Activated CD4-positive, CD25-positive, alpha-beta regulatory T cell (primary cell): ENCODE data around the gene ARL2BP.
"Not testable (repeated sequence)": the region's sequence is repeated elsewhere in the genome, so short reads cannot be mapped to it uniquely, and the experiment has no call there.

ENCODE experiments used
- DNase-seq, 4 experiments: peaks; one replicate each; lab custom pipeline; 2025; lab: John Stamatoyannopoulos, UW

Gene ARL2BP

GRCh38 chr16:57263541-57264351 lies 18.7 kb downstream of the ARL2BP start:
- DNase-seq: no peak

DNA sequence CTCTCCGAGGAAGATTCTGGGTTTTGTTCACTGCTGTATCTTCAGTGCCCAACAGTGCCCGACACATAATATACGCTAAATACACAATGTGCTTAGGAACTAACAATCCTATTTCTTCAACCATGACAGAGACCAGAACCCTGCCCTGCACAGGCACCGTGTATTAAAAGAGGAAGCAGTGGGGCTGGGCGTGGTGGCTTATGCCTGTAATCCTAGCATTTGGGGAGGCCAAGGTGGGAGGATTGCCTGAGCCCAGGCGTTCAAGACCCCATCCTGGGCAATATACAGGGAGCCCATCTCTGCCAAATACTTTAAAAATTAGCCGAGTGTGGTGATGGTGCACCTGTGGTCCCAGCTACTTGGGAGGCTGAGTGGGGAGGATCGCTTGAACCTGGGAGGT lies 19.3 kb downstream of the ARL2BP start:
- DNase-seq: no peak

DNA sequence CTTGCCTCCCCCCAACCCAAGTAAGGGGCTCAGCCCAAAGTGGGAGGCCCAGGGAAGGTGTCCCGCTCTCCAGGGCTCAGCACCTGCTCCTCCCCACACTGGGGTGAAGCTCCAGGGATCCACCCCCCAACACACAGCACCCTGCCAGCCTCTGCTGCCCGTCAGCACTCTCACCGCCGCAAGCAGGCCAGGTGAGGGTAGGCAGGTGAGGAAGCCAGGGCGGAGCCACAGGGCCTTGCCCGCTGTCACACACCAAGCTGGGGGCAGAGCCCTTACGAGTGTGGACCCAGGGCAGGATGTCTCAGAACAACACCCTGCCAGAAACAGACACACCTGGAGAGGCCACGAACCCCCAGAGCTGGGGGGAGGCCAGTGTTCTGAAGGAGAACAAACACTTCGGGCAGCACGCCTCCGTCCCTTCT lies 19.9 kb downstream of the ARL2BP start:
- DNase-seq: no peak

- no peak for DNase-seq
These were observed 20.9 kb downstream of the ARL2BP start for GRCh38 chr16:57265850-57266530.

DNA sequence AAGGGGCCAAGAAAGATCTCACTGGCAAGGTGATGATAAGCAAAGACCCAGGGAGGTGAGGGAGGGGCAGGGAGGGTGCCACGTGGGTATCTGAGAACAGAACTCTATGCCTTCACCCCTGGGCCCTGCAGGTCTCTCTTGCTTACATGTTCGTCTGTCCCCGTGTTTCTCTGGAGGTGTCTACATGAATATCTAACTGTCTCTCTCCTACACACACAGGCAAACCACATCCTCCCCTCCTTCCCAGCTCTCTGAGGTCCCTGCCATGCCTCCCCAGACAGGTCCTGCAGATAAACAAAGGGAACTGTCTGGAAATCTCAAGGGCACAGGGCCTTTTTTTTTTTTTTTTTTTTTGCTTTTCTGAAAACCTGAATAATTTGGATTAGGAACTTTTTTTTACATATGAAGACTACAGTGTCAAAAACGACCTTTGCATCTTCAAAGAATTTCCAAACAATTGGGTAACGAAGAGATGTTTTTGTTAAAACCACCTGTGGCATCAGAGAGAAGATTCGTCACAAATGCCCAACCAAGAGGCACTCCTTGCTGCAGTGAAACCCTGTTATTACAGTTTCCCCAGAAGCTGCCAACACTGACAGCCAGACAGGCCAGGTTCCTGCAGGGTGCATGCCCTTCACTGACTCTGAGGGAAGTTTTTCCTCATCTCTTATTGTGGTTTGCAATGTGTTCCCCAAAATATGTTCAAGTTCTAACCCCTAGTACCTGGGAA lies 21.6 kb downstream of the ARL2BP start:
- DNase-seq: no peak

DNA sequence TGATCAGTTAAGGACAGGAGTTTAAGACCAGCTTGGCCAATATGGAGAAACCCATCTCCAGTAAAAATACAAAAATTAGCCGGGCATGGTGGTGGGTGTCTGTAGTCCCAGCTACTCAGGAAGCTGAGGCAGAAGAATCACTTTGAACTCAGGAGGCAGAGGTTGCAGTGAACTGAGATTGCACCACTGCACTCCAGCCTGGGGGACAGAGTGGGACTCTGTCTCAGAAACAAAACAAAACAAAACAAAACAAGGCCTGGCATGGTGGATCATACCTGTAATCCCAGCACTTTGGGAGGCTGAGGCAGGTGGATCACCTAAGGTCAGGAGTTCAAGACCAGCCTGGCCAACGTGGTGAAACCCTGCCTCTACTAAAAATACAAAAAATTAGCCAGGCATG lies 22.3 kb downstream of the ARL2BP start:
- not testable (repeated sequence) for DNase-seq

DNA sequence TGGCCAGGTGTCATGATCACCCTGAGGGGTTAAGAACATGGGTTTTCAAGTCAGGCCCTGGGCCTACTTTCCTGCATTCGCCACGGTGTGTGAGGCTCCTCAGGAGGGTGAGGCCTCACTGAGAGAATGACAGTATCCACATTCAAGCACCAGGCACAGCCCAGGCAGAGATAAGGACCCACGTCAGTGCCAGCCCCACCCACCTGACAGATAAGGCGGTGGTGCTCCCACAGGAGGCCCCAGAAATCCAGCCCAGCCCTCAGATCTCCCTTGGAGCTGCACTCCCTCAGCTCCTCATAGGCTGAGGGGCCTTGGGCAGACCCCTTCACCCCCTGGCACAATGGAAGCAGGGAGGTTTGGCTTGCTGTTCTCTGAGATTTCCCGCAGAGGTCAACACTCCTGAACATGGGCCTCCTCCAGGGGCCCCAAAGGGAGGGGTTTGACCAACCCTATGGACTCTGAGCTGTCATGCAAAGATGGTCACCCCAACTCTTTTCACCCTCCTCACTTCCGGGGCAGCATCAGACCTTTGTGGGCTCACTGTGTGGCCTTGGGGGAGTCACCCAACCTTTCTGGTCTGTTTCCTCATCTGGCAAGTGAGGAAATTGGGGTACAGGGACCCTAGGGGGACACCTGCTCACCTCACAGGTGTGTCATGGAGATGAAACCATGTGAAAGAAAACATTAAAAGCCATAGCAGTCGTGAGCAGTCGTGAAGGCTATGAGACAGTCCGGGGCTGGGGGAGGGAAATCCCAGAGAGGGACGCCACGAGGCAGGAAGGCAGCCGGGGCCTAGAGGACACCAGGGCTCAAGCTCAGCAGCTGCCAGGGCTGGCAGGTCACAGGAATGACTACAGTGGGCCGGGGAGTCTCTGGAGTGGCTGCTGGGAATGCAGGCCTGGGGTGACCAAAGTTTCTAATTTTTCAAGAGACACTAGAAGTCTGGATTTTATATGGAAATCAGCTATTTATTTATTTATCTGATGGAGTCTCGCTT lies 24.0 kb downstream of the ARL2BP start:
- no peak for DNase-seq

- DNase-seq: no peak
These were observed 25.4 kb downstream of the ARL2BP start for GRCh38 chr16:57270221-57271062.

- DNase-seq: no peak
These were observed 25.9 kb downstream of the ARL2BP start for GRCh38 chr16:57271063-57271345.

GRCh38 chr16:57271867-57272495 lies 26.9 kb downstream of the ARL2BP start:
- no peak for DNase-seq

- no peak for DNase-seq
These were observed 28.3 kb downstream of the ARL2BP start for GRCh38 chr16:57273359-57273758.

GRCh38 chr16:57273826-57274225 lies 28.8 kb downstream of the ARL2BP start:
- DNase-seq: no peak

DNA sequence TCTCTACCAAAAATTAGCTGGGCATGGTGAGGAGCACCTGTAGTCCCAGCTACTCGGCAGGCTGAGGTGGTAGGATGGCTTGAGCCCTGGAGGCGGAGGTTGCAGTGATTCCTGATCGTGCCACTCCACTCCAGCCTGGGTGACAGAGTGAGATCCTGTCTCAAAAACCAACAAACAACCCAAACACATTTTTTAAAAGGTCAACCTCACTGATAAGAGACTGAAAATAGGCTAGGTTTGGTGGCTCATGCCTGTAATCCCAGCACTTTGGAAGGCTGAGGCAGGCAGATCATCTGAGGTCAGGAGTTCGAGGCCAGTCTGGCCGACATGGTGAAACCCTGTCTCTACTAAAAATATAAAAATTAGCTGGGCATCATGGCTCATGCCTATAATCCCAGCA lies 30.9 kb downstream of the ARL2BP start:
- DNase-seq: not testable (repeated sequence)

DNA sequence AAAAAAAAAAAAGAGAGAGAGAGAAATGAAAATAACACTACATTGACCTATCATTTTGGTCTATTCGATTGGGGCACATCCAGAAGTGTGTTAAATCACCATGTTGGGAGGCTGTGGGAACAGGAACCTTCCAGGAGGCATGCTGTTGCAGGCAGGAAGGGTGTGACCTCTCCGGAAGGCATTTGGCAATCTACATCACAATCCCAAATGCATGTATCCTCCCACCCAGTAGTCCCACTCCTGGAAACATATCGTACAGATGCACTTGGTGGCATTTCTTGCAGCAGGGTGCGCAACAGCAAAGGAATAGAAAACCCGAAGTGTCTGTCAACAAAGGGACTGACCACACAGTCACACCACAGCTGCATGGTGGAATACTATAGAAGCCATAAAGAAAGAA lies 31.5 kb downstream of the ARL2BP start:
- no peak for DNase-seq

- DNase-seq: no peak
These were observed 32.5 kb downstream of the ARL2BP start for GRCh38 chr16:57277586-57277985.

GRCh38 chr16:57278494-57278893 lies 33.4 kb downstream of the ARL2BP start:
- no peak for DNase-seq

DNA sequence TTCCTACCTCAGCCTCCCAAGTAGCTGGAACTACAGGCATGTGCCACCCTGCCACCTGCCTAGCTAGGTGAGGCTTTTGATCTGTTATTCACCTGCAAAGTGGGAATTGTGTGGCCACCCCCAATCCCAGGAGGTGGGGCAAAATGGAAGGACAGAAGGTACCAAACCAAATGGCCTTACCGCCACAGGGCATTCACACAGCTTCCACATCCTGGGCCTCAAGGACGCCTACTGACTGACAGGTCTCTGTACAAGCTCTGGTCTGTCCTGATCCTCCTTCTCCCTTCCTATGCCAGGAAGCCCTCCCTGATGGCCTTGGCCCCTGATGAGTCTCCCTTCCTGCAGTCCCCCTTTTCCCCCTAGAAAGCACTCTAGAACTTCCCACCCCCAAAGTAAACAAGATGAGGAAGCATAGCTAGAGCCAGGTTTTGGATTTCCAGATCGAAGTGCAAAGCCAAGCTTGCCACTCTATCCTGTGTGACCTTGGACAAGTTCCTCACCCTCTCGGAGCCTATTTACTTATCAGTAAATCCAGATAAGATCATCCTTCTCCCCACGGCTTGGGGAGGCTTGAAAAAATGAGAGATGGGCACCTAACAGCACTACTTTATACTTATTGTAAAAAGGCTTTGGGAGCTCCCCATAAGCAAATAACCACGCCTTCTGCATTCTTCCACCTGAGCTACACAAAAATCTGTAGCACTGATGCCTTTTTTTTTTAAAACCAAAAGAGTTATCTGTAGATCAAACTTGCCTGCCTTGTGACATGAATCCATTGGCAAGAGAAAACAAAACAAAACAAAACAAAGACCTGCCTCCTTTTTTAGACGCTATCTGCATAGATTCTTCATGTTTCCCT lies 35.0 kb downstream of the ARL2BP start:
- no peak for DNase-seq

DNA sequence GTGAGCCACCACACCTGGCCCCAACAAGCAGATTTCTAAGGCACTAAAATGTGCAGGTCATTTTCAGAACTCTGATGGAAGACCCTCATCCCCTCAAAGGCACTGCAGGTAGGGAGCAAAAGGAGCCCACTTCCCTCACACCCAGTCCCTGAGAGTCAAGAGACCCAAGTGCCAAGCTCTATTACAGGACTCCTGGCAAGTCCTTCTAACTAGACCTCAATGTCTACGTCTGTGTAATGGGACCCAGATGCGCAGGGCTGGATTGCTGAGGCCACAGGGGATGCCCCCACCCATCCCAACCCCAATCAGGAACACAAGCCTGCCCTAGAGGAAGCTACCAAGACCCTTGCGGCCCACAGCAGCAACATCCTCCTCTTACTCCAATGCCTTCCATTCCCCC lies 36.7 kb downstream of the ARL2BP start:
- DNase-seq: no peak

DNA sequence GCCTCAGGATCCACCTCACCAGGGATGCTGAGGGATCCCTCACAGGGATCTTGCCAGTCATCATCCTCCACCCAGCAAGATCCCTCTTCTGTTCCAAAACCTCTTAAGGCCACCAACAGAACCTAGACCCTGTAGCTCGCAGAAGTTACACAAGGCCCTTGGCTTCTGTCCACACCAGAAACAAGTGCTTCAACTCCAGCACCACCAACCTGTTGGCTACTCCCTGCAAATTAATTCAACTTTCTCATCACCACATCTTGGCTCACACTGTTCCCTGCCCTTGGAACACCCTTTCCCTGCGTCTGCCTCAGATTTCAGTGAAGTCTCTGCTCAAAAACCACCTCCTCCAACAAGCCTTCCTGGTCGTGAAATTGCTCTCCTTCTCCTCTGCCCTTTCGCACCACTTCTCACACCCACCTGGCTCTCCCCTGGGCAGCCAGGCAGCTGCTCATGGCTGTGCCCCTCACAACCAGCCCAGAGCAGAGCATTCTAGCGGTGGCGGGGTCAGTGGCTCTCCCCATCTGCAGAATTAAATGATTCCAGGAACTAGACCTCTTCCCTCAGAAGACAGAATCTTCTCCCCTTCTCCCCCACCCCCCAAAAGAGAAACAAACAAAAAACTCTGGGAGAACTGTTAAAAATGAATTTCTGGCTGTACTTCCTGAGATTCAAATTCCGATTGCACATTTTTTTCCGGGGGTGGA lies 37.6 kb downstream of the ARL2BP start:
- no peak for DNase-seq
